B cell (primary cell): ENCODE data around the gene TSHR. TPM values are rescaled to one million over a fixed set of nuclear protein-coding genes. Genes with fewer than 3 reads are reported as not detected.

Source experiments
- ATAC-seq: fragments of 200-7000 bp; cut with Tn5 transposase; one replicate; pipeline ENCODE4 v1.10.0; 2021; ENCODE audit warnings: low read depth, mild to moderate bottlenecking, moderate number of reproducible peaks, moderate library complexity
- CTCF ChIA-PET: fragments of 350-600 bp; sonication (Branson Sonifier 250); formaldehyde crosslinking; loops from one replicate; lab custom pipeline; 2021; ENCODE audit warnings: antibody characterized with exemption, inconsistent platforms; lab: Charles Lee
- POLR2A ChIA-PET: fragments of 350-600 bp; sonication (Branson Sonifier 250); formaldehyde crosslinking; loops from one replicate; lab custom pipeline; 2021; ENCODE audit warnings: antibody characterized with exemption; lab: Charles Lee
- DNase-seq: peaks from one replicate; pipeline ENCODE4 v3.0.0; 2013
- H2AFZ ChIP-seq: 2 replicates; pipeline ENCODE4 v1.6.1; 2012; ENCODE audit warnings: mild to moderate bottlenecking, low read depth, low read length; ENCODE audit not compliant: insufficient read depth, poor library complexity, severe bottlenecking
- H3K27ac ChIP-seq, 2 donors: 1 replicate in 1 of 2; 2 replicates in 1 of 2; pipeline ENCODE4 v1.5.1; 2012 to 2013; ENCODE audit warnings: low read length in 2 of 2, mild to moderate bottlenecking in 2 of 2, moderate library complexity in 1 of 2
- H3K27me3 ChIP-seq, 4 experiments: fragments of 200-600 bp in 1 of 4; sonication (generic) in 1 of 4; replicated peaks in 1 of 4; 1 replicate in 2 of 4; 2 replicates in 2 of 4; pipeline versions ENCODE4 v1.6.1 to v1.7.0; 2013 to 2016; ENCODE audit warnings: low read length in 3 of 4, mild to moderate bottlenecking in 2 of 4, mixed read lengths in 1 of 4, moderate library complexity in 1 of 4; ENCODE audit not compliant: insufficient read depth in 4 of 4, control insufficient read depth in 3 of 4; ENCODE audit errors: control extremely low read depth in 1 of 4
- H3K36me3 ChIP-seq, 2 experiments: replicated peaks in 1 of 2; 1 replicate in 1 of 2; 2 replicates in 1 of 2; pipeline versions ENCODE4 v1.6.1 to v1.7.1; 2013; ENCODE audit warnings: low read length in 1 of 2; ENCODE audit not compliant: insufficient read depth in 2 of 2, control insufficient read depth in 1 of 2; ENCODE audit errors: control extremely low read depth in 1 of 2, extremely low read depth in 1 of 2
- H3K4me1 ChIP-seq, 2 donors: fragments of 200-600 bp in 1 of 2; sonication (generic) in 1 of 2; 1 replicate in 1 of 2; 2 replicates in 1 of 2; pipeline versions ENCODE4 v1.5.1 to v1.6.1; 2013 to 2017; ENCODE audit warnings: low read length in 2 of 2; ENCODE audit not compliant: control insufficient read depth in 2 of 2, insufficient read depth in 2 of 2
- H3K4me2 ChIP-seq: replicated peaks from 2 replicates; pipeline ENCODE3; 2012; ENCODE audit warnings: mild to moderate bottlenecking, low read depth, low read length; ENCODE audit not compliant: poor library complexity, severe bottlenecking
- H3K4me3 ChIP-seq, 5 experiments: fragments of 200-600 bp in 1 of 5; sonication (generic) in 1 of 5; 1 replicate in 3 of 5; 2 replicates in 2 of 5; pipeline versions ENCODE4 v1.5.1 to v1.7.0; 2011 to 2016; ENCODE audit warnings: low read length in 4 of 5, mild to moderate bottlenecking in 4 of 5, low read depth in 2 of 5, control low read depth in 1 of 5, moderate library complexity in 1 of 5; ENCODE audit not compliant: insufficient read depth in 1 of 5; ENCODE audit errors: control extremely low read depth in 1 of 5, extremely low read depth in 1 of 5
- H3K79me2 ChIP-seq: fragments of 200-600 bp; sonication (generic); one replicate; pipeline ENCODE4 v1.6.0; 2016; ENCODE audit warnings: low read length; ENCODE audit not compliant: control insufficient read depth, insufficient read depth
- H3K9ac ChIP-seq: fragments of 200-600 bp; sonication (generic); 2 replicates; pipeline ENCODE4 v1.6.1; 2017; ENCODE audit warnings: mild to moderate bottlenecking, low read length, moderate library complexity
- H3K9me3 ChIP-seq, 3 donors: one replicate each; pipeline versions ENCODE4 v1.6.1 to v1.7.1; 2013; ENCODE audit warnings: low read length in 2 of 3; ENCODE audit not compliant: control insufficient read depth in 2 of 3, insufficient read depth in 1 of 3; ENCODE audit errors: control extremely low read depth in 1 of 3
- H4K20me1 ChIP-seq: 2 replicates; pipeline ENCODE4 v1.6.0; 2012; ENCODE audit warnings: mild to moderate bottlenecking, low read length; ENCODE audit not compliant: insufficient read depth, control insufficient read depth, poor library complexity, severe bottlenecking
- H3K27ac Mint-ChIP-seq: one replicate; pipeline ENCODE4 v1.8.0; 2021; ENCODE audit warnings: mixed read lengths
- H3K27me3 Mint-ChIP-seq: one replicate; pipeline ENCODE4 v1.8.0; 2021; ENCODE audit warnings: mixed read lengths
- H3K4me1 Mint-ChIP-seq: one replicate; pipeline ENCODE4 v1.8.0; 2021; ENCODE audit warnings: mixed read lengths
- H3K4me3 Mint-ChIP-seq: one replicate; pipeline ENCODE4 v1.8.0; 2021; ENCODE audit warnings: mixed read lengths
- H3K9me3 Mint-ChIP-seq: one replicate; pipeline ENCODE4 v1.8.0; 2022; ENCODE audit warnings: mixed read lengths; ENCODE audit not compliant: insufficient read depth
- EZH2 ChIP-seq: IDR thresholded peaks from 2 replicates; pipeline ENCODE4 v1.6.1; 2012; ENCODE audit warnings: borderline replicate concordance, low read depth, mild to moderate bottlenecking, moderate library complexity, low read length; ENCODE audit not compliant: insufficient read depth, poor library complexity, severe bottlenecking
- whole genome bisulfite sequencing: methylation state at CpG from one replicate; pipeline ENCODE4 v1.1.5; 2013; ENCODE audit warnings: missing lambda C conversion rate; ENCODE audit not compliant: insufficient coverage; 5-methylcytosine and 5-hydroxymethylcytosine counted together
- intact Hi-C: fragments of 100-400 bp; cut with micrococcal nuclease; formaldehyde crosslinking; loops from one replicate; pipeline ENCODE4 v1.10.0; 2022
- polyA plus RNA-seq: library from polyadenylated mRNA; depleted of rRNA; stranded (reverse); fragments of >200 nt; gene quantifications from 2 replicates; pipeline ENCODE4 v1.2.3, GENCODE V29; 2012
- total RNA-seq, 2 donors: library from RNA; stranded (reverse); fragments of 120-200 nt in 1 of 2; gene quantifications; 1 replicate in 1 of 2; 2 replicates in 1 of 2; pipeline versions ENCODE4 v1.2.3 to v1.2.4, GENCODE V29; 2013 to 2022
- TF ChIP-seq, protein P1 (sequence below): fragments of 200-600 bp; IDR thresholded peaks from one replicate; pipeline ENCODE4 v1.8.0; 2022; ENCODE audit warnings: antibody characterized with exemption, mild to moderate bottlenecking

The TSHR gene
- total and polyA plus RNA-seq, 2 donors (not counting 1 experiment from before 2014, with no cell fraction given) = 0.15 to 0.37 TPM

DNA sequence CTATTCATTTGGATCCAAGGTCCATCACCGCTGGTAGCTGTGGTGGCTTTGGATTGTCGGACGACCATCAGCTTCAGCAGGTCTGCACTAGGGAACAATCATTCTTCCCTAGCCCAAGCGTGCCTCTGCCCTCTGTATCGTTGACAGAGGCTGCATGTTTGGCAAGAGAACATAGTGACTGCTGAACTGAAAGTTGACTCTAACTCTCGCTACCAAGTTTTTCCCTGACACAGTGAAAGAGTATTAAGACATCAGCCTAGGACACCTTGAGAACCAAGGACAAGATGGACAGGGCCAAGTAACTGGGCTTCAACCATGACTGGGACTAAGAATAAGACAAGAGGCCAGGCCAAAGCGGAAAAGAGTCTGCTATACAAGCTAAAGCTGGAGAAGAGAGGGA lies 26.3 kb downstream of the TSHR start:
- Mint-ChIP-seq H3K4me1 (no peaks in the 10 kb centered on the region), H3K27me3 (peaks cover 8% of the 10 kb centered on the region), H3K27ac (no peak overlapping the region), H3K9me3 (no peaks in the 10 kb centered on the region), H3K4me3 (no peak overlapping the region)
- Histone ChIP-seq H3K9me3 (no peaks in the 10 kb centered on the region), H3K9ac (no peak overlapping the region), H2AFZ (no peak overlapping the region), H3K27me3 (no peaks in the 10 kb centered on the region), H3K4me1 (no peaks in the 10 kb centered on the region), H3K27ac (no peak overlapping the region), H3K36me3 (no peaks in the 10 kb centered on the region), H4K20me1 (no peaks in the 10 kb centered on the region), H3K4me2 (no peak overlapping the region), H3K79me2 (no peaks in the 10 kb centered on the region), H3K4me3 (no peak overlapping the region)
- DNase-seq = no peak
- ATAC-seq = no peak
- ChIA-PET POLR2A (no interaction called here), CTCF (interaction anchor here (0.8 to 1.2 kb wide), 2 partner anchors 25 to 28 kb away, joined by 3 read pairs; no protein-coding TSS in a partner anchor)
- 97% methylated on average over 7 of the region's 7 CpGs for WGBS
- TF ChIP-seq, protein P1, sequence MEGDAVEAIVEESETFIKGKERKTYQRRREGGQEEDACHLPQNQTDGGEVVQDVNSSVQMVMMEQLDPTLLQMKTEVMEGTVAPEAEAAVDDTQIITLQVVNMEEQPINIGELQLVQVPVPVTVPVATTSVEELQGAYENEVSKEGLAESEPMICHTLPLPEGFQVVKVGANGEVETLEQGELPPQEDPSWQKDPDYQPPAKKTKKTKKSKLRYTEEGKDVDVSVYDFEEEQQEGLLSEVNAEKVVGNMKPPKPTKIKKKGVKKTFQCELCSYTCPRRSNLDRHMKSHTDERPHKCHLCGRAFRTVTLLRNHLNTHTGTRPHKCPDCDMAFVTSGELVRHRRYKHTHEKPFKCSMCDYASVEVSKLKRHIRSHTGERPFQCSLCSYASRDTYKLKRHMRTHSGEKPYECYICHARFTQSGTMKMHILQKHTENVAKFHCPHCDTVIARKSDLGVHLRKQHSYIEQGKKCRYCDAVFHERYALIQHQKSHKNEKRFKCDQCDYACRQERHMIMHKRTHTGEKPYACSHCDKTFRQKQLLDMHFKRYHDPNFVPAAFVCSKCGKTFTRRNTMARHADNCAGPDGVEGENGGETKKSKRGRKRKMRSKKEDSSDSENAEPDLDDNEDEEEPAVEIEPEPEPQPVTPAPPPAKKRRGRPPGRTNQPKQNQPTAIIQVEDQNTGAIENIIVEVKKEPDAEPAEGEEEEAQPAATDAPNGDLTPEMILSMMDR = no peak
- no peak for TF ChIP-seq EZH2
- intact Hi-C loops = no loop called here

DNA sequence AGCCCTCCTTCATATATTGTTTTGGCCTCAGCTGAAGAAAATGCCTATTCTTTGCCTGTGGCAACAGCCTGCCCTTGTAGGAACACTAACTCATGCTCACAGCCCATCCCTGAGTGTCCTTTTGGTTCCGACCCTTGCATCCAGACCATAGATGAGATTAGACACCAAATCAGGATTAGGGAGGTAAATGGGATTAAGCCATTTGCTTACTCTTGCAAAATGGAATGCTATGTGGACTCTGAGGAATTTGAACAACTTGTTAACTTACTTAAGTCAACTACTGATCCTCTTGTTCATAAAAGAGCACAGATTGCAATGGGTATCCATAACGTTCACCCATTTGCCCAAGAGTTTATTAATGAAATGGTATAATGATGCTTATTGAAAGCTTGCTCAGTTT lies 27.3 kb downstream of the TSHR start:
- no peaks in the 10 kb centered on the region for H3K4me1 ChIP-seq
- CTCF ChIA-PET = interaction anchor here (1.2 to 8.8 kb wide), 2 partner anchors 8 to 26 kb away, joined by 3 to 87 read pairs; no protein-coding TSS in a partner anchor

More for the DNA sequence above, 27.3 kb downstream of the TSHR start:
- H3K27me3 ChIP-seq = no peaks in the 10 kb centered on the region
- H3K9ac ChIP-seq = no peak overlapping the region
- no CpG with 5 or more reads among the region's 2 CpGs for WGBS
- no peak overlapping the region for H3K27ac ChIP-seq
- no peak overlapping the region for H3K27ac Mint-ChIP-seq
- no peak overlapping the region for H3K4me3 ChIP-seq
- intact Hi-C loops = no loop called here
- H3K9me3 ChIP-seq = no peaks in the 10 kb centered on the region
- no peak overlapping the region for H3K4me2 ChIP-seq
- H3K4me1 Mint-ChIP-seq = no peaks in the 10 kb centered on the region
- no peak overlapping the region for H2AFZ ChIP-seq
- no peaks in the 10 kb centered on the region for H3K79me2 ChIP-seq
- TF ChIP-seq, protein P1 = no peak
- no peak for TF ChIP-seq EZH2
- H3K27me3 Mint-ChIP-seq = peaks cover 8% of the 10 kb centered on the region
- ATAC-seq (no peak), DNase-seq (no peak)
- no peaks in the 10 kb centered on the region for H4K20me1 ChIP-seq
- no peak overlapping the region for H3K4me3 Mint-ChIP-seq
- H3K36me3 ChIP-seq = no peaks in the 10 kb centered on the region
- H3K9me3 Mint-ChIP-seq = no peaks in the 10 kb centered on the region
- POLR2A ChIA-PET = no interaction called here
